Activated T-cell treated with anti-CD3 and anti-CD28 coated beads, Interleukin-2, amount 50 U/mL, for 4 hours (primary cell): ENCODE measurements around the gene TAGLN3. TPM values are rescaled to one million over a fixed set of nuclear protein-coding genes. Genes with fewer than 3 reads are reported as not detected.

Source experiments
- ATAC-seq, 2 donors: fragments of 200-7000 bp; cut with Tn5 transposase; one replicate each; pipeline ENCODE4 v1.10.0; 2021
- DNase-seq: peaks from one replicate; pipeline ENCODE4 v3.0.0-alpha.2; 2020
- H3K27me3 Mint-ChIP-seq: one replicate; pipeline ENCODE4 v1.8.0; 2021; ENCODE audit warnings: low read depth, mixed read lengths
- H3K36me3 Mint-ChIP-seq: one replicate; pipeline ENCODE4 v1.8.0; 2022; ENCODE audit warnings: mixed read lengths; ENCODE audit not compliant: insufficient read depth
- H3K4me1 Mint-ChIP-seq: one replicate; pipeline ENCODE4 v1.8.0; 2021; ENCODE audit warnings: low read depth, mixed read lengths
- H3K4me3 Mint-ChIP-seq: one replicate; pipeline ENCODE4 v1.8.0; 2021; ENCODE audit warnings: mild to moderate bottlenecking, moderate library complexity, mixed read lengths
- H3K9me3 Mint-ChIP-seq: one replicate; pipeline ENCODE4 v1.8.0; 2021; ENCODE audit warnings: mixed read lengths
- total RNA-seq, 3 donors: library from RNA; stranded (reverse); gene quantifications; one replicate each; pipeline ENCODE4 v1.2.1, GENCODE V29; 2021

Gene TAGLN3
- total RNA-seq, 3 donors from 2014 or later, result 1.8 to 3.4 (median 2.2) TPM

- Mint-ChIP-seq H3K4me3 (no peak overlapping the region), H3K4me1 (peaks cover 33% of the 10 kb centered on the region), H3K9me3 (no peaks in the 10 kb centered on the region), H3K36me3 (peaks cover 37% of the 10 kb centered on the region), H3K27me3 (no peaks in the 10 kb centered on the region)
- no peak for DNase-seq
- peak; percentile 58 to 72 for ATAC-seq
These were observed 9.6 kb upstream of the TAGLN3 start for GRCh38 chr3:111989061-111989678.

GRCh38 chr3:111993038-111993437 lies 5.7 kb upstream of the TAGLN3 start:
- no peaks in the 10 kb centered on the region for H3K27me3 Mint-ChIP-seq
- ATAC-seq, result no peak
- H3K36me3 Mint-ChIP-seq, result peaks cover 23% of the 10 kb centered on the region
- H3K4me3 Mint-ChIP-seq, result no peak overlapping the region
- DNase-seq, result no peak
- H3K9me3 Mint-ChIP-seq, result no peaks in the 10 kb centered on the region
- H3K4me1 Mint-ChIP-seq, result peaks cover 10% of the 10 kb centered on the region

GRCh38 chr3:111999484-112000324 lies 982 bp downstream of the TAGLN3 start:
- no peaks in the 10 kb centered on the region for H3K27me3 Mint-ChIP-seq
- no peak for ATAC-seq
- peak overlapping the region; percentile 74 for H3K4me3 Mint-ChIP-seq
- H3K4me1 Mint-ChIP-seq, result peaks cover 52% of the 10 kb centered on the region
- no peaks in the 10 kb centered on the region for H3K9me3 Mint-ChIP-seq
- no peak for DNase-seq
- peaks cover 5% of the 10 kb centered on the region for H3K36me3 Mint-ChIP-seq

GRCh38 chr3:112000367-112000771 lies 1.6 kb downstream of the TAGLN3 start:
- Mint-ChIP-seq H3K4me3 (no peak overlapping the region), H3K9me3 (no peaks in the 10 kb centered on the region), H3K27me3 (no peaks in the 10 kb centered on the region), H3K36me3 (peaks cover 2% of the 10 kb centered on the region), H3K4me1 (peaks cover 59% of the 10 kb centered on the region)
- ATAC-seq (no peak), DNase-seq (no peak)

GRCh38 chr3:112000966-112001365 lies 2.2 kb downstream of the TAGLN3 start:
- Mint-ChIP-seq H3K4me1 (peaks cover 56% of the 10 kb centered on the region), H3K9me3 (no peaks in the 10 kb centered on the region), H3K4me3 (no peak overlapping the region), H3K27me3 (no peaks in the 10 kb centered on the region), H3K36me3 (peaks cover 2% of the 10 kb centered on the region)
- no peak for DNase-seq
- no peak for ATAC-seq

GRCh38 chr3:112001526-112001925 lies 2.8 kb downstream of the TAGLN3 start:
- no peak for DNase-seq
- peaks cover 56% of the 10 kb centered on the region for H3K4me1 Mint-ChIP-seq
- no peak overlapping the region for H3K4me3 Mint-ChIP-seq
- no peak for ATAC-seq
- peaks cover 2% of the 10 kb centered on the region for H3K36me3 Mint-ChIP-seq
- no peaks in the 10 kb centered on the region for H3K27me3 Mint-ChIP-seq
- no peaks in the 10 kb centered on the region for H3K9me3 Mint-ChIP-seq

GRCh38 chr3:112002096-112002971 lies 3.6 kb downstream of the TAGLN3 start:
- DNase-seq, result peak; percentile 64
- H3K4me3 Mint-ChIP-seq, result peak overlapping the region; percentile 61
- no peaks in the 10 kb centered on the region for H3K27me3 Mint-ChIP-seq
- no peaks in the 10 kb centered on the region for H3K9me3 Mint-ChIP-seq
- peaks cover under 1% of the 10 kb centered on the region for H3K36me3 Mint-ChIP-seq
- H3K4me1 Mint-ChIP-seq, result peaks cover 56% of the 10 kb centered on the region
- ATAC-seq, result peak; percentile 89 to 92

GRCh38 chr3:112003321-112004080 lies 4.8 kb downstream of the TAGLN3 start:
- DNase-seq, result no peak
- H3K4me3 Mint-ChIP-seq, result peak overlapping the region; percentile 61
- peaks cover 54% of the 10 kb centered on the region for H3K4me1 Mint-ChIP-seq
- no peaks in the 10 kb centered on the region for H3K27me3 Mint-ChIP-seq
- no peaks in the 10 kb centered on the region for H3K36me3 Mint-ChIP-seq
- ATAC-seq, result no peak
- H3K9me3 Mint-ChIP-seq, result no peaks in the 10 kb centered on the region

- Mint-ChIP-seq H3K27me3 (no peaks in the 10 kb centered on the region), H3K4me1 (peaks cover 50% of the 10 kb centered on the region), H3K4me3 (peak overlapping the region; percentile 2), H3K36me3 (no peaks in the 10 kb centered on the region), H3K9me3 (no peaks in the 10 kb centered on the region)
- ATAC-seq, result no peak
- DNase-seq, result no peak
These were observed 5.5 kb downstream of the TAGLN3 start for GRCh38 chr3:112004187-112004586.

GRCh38 chr3:112004669-112005068 lies 5.9 kb downstream of the TAGLN3 start:
- Mint-ChIP-seq H3K4me1 (peaks cover 49% of the 10 kb centered on the region), H3K9me3 (no peaks in the 10 kb centered on the region), H3K27me3 (no peaks in the 10 kb centered on the region), H3K36me3 (no peaks in the 10 kb centered on the region), H3K4me3 (no peak overlapping the region)
- ATAC-seq (no peak), DNase-seq (no peak)

GRCh38 chr3:112005091-112005672 lies 6.5 kb downstream of the TAGLN3 start:
- no peaks in the 10 kb centered on the region for H3K9me3 Mint-ChIP-seq
- peaks cover 47% of the 10 kb centered on the region for H3K4me1 Mint-ChIP-seq
- no peak overlapping the region for H3K4me3 Mint-ChIP-seq
- no peaks in the 10 kb centered on the region for H3K27me3 Mint-ChIP-seq
- no peak for DNase-seq
- no peak for ATAC-seq
- H3K36me3 Mint-ChIP-seq, result no peaks in the 10 kb centered on the region

GRCh38 chr3:112007633-112008032 lies 8.9 kb downstream of the TAGLN3 start:
- peaks cover 28% of the 10 kb centered on the region for H3K4me1 Mint-ChIP-seq
- H3K9me3 Mint-ChIP-seq, result no peaks in the 10 kb centered on the region
- no peaks in the 10 kb centered on the region for H3K36me3 Mint-ChIP-seq
- H3K27me3 Mint-ChIP-seq, result no peaks in the 10 kb centered on the region
- no peak for DNase-seq
- no peak overlapping the region for H3K4me3 Mint-ChIP-seq
- no peak for ATAC-seq

GRCh38 chr3:112009670-112010069 lies 10.9 kb downstream of the TAGLN3 start:
- Mint-ChIP-seq H3K27me3 (no peaks in the 10 kb centered on the region), H3K4me1 (peaks cover 21% of the 10 kb centered on the region), H3K9me3 (no peaks in the 10 kb centered on the region), H3K4me3 (no peak overlapping the region), H3K36me3 (no peaks in the 10 kb centered on the region)
- ATAC-seq, result no peak
- DNase-seq, result no peak
